ENCODE data around the gene ANKRD45.

Gene ANKRD45

DNA sequence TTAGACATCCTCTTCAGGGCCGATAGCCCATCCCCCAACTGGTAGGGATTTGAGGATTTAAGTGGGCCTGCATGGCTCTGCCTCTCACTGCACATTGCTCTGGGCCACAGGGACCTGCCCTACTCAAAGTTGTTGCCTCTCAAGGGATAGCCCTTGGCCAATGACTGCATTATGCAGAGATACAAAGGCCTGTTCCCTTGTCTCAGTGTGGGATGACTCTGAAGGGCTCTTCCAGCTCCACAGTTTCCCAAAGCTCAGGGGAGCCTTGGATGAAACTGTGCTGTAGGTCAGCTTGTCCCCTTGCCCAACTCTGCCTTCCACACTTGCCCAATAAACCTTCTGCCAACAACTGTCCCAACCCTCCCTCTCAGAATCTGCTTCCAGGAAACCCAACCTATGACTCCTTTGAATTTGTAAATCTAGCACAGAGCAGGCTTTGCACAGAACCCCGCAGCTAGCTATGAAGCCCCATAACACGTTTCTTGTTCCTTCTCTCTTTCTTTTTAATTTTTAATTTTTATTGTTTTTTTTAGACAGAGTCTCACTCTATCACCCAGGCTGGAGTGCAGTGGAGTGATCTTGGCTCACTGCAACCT lies 109.3 kb downstream of the ANKRD45 start:
- no peaks in the 10 kb centered on the region for H3K9me2 ChIP-seq (replicated peaks; ENCODE audit: control insufficient read depth, low read length)
- TF ChIP-seq EZH2phosphoT487 (IDR thresholded peaks at IDR 0.05; ENCODE audit: borderline replicate concordance, low read length) = no peak
- TF ChIP-seq, protein P1, sequence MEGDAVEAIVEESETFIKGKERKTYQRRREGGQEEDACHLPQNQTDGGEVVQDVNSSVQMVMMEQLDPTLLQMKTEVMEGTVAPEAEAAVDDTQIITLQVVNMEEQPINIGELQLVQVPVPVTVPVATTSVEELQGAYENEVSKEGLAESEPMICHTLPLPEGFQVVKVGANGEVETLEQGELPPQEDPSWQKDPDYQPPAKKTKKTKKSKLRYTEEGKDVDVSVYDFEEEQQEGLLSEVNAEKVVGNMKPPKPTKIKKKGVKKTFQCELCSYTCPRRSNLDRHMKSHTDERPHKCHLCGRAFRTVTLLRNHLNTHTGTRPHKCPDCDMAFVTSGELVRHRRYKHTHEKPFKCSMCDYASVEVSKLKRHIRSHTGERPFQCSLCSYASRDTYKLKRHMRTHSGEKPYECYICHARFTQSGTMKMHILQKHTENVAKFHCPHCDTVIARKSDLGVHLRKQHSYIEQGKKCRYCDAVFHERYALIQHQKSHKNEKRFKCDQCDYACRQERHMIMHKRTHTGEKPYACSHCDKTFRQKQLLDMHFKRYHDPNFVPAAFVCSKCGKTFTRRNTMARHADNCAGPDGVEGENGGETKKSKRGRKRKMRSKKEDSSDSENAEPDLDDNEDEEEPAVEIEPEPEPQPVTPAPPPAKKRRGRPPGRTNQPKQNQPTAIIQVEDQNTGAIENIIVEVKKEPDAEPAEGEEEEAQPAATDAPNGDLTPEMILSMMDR (IDR thresholded peaks at IDR 0.05; ENCODE audit: low read depth, low read length, poor library complexity, severe bottlenecking) = no peak
- no peaks in the 10 kb centered on the region for H3K27me3 ChIP-seq (ENCODE audit: control insufficient read depth, low read length)
- no peaks in the 10 kb centered on the region for H4K20me1 ChIP-seq (ENCODE audit: control insufficient read depth, insufficient read depth, low read depth, low read length)
- no peaks in the 10 kb centered on the region for H3K36me3 ChIP-seq (ENCODE audit: control insufficient read depth, low read length)
- H3K9me3 ChIP-seq (ENCODE audit: control insufficient read depth, insufficient read depth, low read length) = no peaks in the 10 kb centered on the region
- no peaks in the 10 kb centered on the region for H3F3A ChIP-seq (ENCODE audit: control insufficient read depth, insufficient read depth)
- no peak overlapping the region for H3K27ac ChIP-seq (ENCODE audit: low read depth, low read length)
- H3K4me1 ChIP-seq (ENCODE audit: control insufficient read depth, low read length) = no peaks in the 10 kb centered on the region
- no peaks in the 10 kb centered on the region for H3K79me2 ChIP-seq (ENCODE audit: control insufficient read depth, low read length)
- no peak overlapping the region for H3K4me3 ChIP-seq (ENCODE audit: low read length)
- H3K4me2 ChIP-seq (ENCODE audit: low read length) = no peak overlapping the region
